Measurements from ENCODE around the gene SYT1. TPM values are rescaled to one million over a fixed set of nuclear protein-coding genes. Genes with fewer than 3 reads are reported as not detected.

Gene SYT1
- total and polyA plus RNA-seq, 2 experiments from 2014 or later = 48.7 to 51.7 TPM

DNA sequence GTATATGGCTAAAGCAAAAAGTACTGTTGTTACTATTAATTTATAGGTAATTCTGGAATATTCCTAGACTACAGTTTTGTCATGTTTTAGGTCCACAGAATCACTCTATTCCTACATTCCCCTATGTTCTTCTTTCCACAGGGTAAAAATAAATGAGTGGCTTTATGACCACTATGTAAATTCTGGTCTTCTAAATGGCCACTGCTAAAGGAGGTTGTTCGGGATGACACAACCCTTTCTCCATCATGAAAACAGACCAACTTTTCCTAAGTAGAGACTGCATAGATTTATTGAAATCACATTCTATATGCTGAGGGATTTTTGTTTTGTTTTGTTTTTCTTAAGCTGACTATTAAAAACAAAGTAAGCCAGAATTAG, 88.0 kb downstream of the SYT1 start:
- Histone ChIP-seq H3K4me2 (no peak overlapping the region), H3K79me2 (replicated peaks; ENCODE audit: insufficient read depth) (peaks cover 7% of the 10 kb centered on the region; the same call in 1 of the 2 replicates), H3K27me3 (ENCODE audit: insufficient read depth) (no peaks in the 10 kb centered on the region), H4K20me1 (replicated peaks; ENCODE audit: insufficient read depth) (0 out of 2 replicates have a peak, but pooled peaks cover 3% of the 10 kb centered on the region), H3K27ac (ENCODE audit: low read depth) (no peak overlapping the region), H3K36me3 (ENCODE audit: insufficient read depth) (no peaks in the 10 kb centered on the region), H3K9me2 (ENCODE audit: insufficient read depth) (no peaks in the 10 kb centered on the region), H2AFZ (no peak overlapping the region), H3F3A (replicated peaks; ENCODE audit: low read depth) (no peaks in the 10 kb centered on the region), H3K4me3 (no peak overlapping the region), H3K4me1 (ENCODE audit: insufficient read depth) (no peaks in the 10 kb centered on the region)
- DNase-seq (ENCODE audit: low spot score) (no peak), ATAC-seq (no peak)
- Mint-ChIP-seq H3K27ac (no peak overlapping the region), H3K36me3 (ENCODE audit: low read depth) (no peaks in the 10 kb centered on the region), H3K4me1 (no peaks in the 10 kb centered on the region), H3K4me3 (no peak overlapping the region), H3K9me3 (no peaks in the 10 kb centered on the region), H3K27me3 (ENCODE audit: insufficient read depth, low read depth, poor library complexity) (no peaks in the 10 kb centered on the region)
- TF ChIP-seq CREB1 (CRISPR knock-in tag; IDR thresholded peaks at IDR 0.05; ENCODE audit: low read depth) (no peak), ZNF331 (CRISPR knock-in tag; IDR thresholded peaks at IDR 0.05; ENCODE audit: low read depth) (no peak), NANOG (IDR thresholded peaks at IDR 0.05; ENCODE audit: borderline replicate concordance) (no peak), EZH2phosphoT487 (IDR thresholded peaks at IDR 0.05; ENCODE audit: unreplicated experiment) (no peak), POLR2AphosphoS5 (IDR thresholded peaks at IDR 0.05; ENCODE audit: low read depth) (no peak), STAT1 (IDR thresholded peaks at IDR 0.05; ENCODE audit: unreplicated experiment) (no peak), ZNF114 (CRISPR knock-in tag; IDR thresholded peaks at IDR 0.05) (no peak), EZH2 (IDR thresholded peaks at IDR 0.05; ENCODE audit: low read depth, unreplicated experiment) (no peak)
- TF ChIP-seq, protein P1, sequence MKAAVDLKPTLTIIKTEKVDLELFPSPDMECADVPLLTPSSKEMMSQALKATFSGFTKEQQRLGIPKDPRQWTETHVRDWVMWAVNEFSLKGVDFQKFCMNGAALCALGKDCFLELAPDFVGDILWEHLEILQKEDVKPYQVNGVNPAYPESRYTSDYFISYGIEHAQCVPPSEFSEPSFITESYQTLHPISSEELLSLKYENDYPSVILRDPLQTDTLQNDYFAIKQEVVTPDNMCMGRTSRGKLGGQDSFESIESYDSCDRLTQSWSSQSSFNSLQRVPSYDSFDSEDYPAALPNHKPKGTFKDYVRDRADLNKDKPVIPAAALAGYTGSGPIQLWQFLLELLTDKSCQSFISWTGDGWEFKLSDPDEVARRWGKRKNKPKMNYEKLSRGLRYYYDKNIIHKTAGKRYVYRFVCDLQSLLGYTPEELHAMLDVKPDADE (IDR thresholded peaks at IDR 0.05) = no peak
- TF ChIP-seq, protein P2, sequence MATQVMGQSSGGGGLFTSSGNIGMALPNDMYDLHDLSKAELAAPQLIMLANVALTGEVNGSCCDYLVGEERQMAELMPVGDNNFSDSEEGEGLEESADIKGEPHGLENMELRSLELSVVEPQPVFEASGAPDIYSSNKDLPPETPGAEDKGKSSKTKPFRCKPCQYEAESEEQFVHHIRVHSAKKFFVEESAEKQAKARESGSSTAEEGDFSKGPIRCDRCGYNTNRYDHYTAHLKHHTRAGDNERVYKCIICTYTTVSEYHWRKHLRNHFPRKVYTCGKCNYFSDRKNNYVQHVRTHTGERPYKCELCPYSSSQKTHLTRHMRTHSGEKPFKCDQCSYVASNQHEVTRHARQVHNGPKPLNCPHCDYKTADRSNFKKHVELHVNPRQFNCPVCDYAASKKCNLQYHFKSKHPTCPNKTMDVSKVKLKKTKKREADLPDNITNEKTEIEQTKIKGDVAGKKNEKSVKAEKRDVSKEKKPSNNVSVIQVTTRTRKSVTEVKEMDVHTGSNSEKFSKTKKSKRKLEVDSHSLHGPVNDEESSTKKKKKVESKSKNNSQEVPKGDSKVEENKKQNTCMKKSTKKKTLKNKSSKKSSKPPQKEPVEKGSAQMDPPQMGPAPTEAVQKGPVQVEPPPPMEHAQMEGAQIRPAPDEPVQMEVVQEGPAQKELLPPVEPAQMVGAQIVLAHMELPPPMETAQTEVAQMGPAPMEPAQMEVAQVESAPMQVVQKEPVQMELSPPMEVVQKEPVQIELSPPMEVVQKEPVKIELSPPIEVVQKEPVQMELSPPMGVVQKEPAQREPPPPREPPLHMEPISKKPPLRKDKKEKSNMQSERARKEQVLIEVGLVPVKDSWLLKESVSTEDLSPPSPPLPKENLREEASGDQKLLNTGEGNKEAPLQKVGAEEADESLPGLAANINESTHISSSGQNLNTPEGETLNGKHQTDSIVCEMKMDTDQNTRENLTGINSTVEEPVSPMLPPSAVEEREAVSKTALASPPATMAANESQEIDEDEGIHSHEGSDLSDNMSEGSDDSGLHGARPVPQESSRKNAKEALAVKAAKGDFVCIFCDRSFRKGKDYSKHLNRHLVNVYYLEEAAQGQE (IDR thresholded peaks at IDR 0.05; ENCODE audit: unreplicated experiment) = no peak
- TF ChIP-seq, protein P3, sequence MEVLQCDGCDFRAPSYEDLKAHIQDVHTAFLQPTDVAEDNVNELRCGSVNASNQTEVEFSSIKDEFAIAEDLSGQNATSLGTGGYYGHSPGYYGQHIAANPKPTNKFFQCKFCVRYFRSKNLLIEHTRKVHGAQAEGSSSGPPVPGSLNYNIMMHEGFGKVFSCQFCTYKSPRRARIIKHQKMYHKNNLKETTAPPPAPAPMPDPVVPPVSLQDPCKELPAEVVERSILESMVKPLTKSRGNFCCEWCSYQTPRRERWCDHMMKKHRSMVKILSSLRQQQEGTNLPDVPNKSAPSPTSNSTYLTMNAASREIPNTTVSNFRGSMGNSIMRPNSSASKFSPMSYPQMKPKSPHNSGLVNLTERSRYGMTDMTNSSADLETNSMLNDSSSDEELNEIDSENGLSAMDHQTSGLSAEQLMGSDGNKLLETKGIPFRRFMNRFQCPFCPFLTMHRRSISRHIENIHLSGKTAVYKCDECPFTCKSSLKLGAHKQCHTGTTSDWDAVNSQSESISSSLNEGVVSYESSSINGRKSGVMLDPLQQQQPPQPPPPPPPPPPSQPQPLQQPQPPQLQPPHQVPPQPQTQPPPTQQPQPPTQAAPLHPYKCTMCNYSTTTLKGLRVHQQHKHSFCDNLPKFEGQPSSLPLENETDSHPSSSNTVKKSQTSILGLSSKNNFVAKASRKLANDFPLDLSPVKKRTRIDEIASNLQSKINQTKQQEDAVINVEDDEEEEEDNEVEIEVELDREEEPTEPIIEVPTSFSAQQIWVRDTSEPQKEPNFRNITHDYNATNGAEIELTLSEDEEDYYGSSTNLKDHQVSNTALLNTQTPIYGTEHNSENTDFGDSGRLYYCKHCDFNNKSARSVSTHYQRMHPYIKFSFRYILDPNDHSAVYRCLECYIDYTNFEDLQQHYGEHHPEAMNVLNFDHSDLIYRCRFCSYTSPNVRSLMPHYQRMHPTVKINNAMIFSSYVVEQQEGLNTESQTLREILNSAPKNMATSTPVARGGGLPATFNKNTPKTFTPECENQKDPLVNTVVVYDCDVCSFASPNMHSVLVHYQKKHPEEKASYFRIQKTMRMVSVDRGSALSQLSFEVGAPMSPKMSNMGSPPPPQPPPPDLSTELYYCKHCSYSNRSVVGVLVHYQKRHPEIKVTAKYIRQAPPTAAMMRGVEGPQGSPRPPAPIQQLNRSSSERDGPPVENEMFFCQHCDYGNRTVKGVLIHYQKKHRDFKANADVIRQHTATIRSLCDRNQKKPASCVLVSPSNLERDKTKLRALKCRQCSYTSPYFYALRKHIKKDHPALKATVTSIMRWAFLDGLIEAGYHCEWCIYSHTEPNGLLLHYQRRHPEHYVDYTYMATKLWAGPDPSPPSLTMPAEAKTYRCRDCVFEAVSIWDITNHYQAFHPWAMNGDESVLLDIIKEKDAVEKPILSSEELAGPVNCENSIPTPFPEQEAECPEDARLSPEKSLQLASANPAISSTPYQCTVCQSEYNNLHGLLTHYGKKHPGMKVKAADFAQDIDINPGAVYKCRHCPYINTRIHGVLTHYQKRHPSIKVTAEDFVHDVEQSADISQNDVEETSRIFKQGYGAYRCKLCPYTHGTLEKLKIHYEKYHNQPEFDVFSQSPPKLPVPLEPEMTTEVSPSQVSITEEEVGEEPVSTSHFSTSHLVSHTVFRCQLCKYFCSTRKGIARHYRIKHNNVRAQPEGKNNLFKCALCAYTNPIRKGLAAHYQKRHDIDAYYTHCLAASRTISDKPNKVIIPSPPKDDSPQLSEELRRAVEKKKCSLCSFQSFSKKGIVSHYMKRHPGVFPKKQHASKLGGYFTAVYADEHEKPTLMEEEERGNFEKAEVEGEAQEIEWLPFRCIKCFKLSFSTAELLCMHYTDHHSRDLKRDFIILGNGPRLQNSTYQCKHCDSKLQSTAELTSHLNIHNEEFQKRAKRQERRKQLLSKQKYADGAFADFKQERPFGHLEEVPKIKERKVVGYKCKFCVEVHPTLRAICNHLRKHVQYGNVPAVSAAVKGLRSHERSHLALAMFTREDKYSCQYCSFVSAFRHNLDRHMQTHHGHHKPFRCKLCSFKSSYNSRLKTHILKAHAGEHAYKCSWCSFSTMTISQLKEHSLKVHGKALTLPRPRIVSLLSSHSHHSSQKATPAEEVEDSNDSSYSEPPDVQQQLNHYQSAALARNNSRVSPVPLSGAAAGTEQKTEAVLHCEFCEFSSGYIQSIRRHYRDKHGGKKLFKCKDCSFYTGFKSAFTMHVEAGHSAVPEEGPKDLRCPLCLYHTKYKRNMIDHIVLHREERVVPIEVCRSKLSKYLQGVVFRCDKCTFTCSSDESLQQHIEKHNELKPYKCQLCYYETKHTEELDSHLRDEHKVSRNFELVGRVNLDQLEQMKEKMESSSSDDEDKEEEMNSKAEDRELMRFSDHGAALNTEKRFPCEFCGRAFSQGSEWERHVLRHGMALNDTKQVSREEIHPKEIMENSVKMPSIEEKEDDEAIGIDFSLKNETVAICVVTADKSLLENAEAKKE (CRISPR knock-in tag; IDR thresholded peaks at IDR 0.05) = no peak
- TF ChIP-seq, protein P4, sequence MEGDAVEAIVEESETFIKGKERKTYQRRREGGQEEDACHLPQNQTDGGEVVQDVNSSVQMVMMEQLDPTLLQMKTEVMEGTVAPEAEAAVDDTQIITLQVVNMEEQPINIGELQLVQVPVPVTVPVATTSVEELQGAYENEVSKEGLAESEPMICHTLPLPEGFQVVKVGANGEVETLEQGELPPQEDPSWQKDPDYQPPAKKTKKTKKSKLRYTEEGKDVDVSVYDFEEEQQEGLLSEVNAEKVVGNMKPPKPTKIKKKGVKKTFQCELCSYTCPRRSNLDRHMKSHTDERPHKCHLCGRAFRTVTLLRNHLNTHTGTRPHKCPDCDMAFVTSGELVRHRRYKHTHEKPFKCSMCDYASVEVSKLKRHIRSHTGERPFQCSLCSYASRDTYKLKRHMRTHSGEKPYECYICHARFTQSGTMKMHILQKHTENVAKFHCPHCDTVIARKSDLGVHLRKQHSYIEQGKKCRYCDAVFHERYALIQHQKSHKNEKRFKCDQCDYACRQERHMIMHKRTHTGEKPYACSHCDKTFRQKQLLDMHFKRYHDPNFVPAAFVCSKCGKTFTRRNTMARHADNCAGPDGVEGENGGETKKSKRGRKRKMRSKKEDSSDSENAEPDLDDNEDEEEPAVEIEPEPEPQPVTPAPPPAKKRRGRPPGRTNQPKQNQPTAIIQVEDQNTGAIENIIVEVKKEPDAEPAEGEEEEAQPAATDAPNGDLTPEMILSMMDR (conservative IDR thresholded peaks at IDR 0.05; ENCODE audit: low read depth in 2 of 2) = no peak
